GM21619 (cell line): ENCODE results near the gene REELD1.

Experiments used
- ATAC-seq: cut with Tn5 transposase; IDR thresholded peaks from one replicate; pipeline ENCODE4 v1.9.1; 2021; ENCODE audit not compliant: unreplicated experiment

Gene REELD1

DNA sequence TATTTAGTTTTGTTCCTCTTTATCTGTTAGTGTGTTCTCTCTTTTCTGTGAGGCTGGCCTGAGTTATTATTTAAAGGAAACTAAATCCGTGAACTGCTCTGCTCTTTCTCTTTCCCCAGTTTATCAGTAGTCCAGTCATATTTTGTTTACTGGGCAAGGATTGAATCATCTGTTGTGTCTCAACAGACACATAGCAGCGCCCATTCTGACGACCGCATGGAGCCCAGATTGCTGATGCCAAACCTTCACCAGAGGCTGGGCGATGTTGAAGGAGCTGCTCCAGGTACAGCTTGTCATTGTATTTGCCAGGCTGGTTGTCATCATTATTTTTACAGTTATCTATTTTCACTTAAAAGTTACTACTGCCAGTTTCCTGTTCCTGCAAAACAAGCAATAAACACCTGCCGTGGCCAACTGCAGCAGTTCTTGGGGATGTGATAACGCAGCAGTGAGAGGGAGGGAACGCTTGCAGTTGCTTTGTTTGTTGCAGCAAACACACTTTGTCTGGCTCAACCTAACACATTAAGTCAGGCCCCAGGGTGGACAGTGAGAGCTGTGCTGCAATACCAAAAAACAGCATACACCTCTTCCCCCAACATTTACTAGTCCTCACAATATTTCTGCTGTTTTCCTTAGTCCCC lies 10.1 kb downstream of the REELD1 start:
- ATAC-seq: no peak

GRCh38 chr4:146229406-146229805 lies 15.1 kb downstream of the REELD1 start:
- ATAC-seq: no peak

DNA sequence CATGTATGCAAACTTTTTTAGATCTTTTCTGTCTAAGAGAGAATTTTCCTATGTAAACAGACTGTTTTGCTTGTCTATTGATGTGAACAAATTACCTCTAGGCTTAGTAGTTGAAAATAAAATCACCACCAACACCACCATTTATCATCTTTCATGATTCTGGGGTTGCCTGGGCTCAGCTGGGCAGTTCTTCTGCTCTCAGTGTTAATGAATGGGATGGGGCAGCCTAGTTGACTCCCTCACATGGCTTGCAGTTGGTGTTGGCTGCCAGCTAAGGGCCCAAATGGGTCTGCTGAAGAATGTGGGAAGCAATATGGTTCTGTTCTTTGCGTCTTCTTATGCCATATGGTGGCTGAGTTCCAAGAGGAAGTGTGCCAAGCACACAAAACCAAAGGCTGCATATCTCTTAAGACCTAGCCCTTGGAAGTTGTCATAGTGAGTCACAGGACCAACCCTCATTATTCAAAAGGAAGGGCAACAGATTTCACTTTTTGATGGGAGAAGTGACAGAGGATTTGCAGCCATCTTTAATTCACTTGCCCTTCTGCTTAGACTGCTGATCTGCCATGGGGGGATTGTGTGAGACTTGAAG lies 17.9 kb downstream of the REELD1 start:
- no peak for ATAC-seq

DNA sequence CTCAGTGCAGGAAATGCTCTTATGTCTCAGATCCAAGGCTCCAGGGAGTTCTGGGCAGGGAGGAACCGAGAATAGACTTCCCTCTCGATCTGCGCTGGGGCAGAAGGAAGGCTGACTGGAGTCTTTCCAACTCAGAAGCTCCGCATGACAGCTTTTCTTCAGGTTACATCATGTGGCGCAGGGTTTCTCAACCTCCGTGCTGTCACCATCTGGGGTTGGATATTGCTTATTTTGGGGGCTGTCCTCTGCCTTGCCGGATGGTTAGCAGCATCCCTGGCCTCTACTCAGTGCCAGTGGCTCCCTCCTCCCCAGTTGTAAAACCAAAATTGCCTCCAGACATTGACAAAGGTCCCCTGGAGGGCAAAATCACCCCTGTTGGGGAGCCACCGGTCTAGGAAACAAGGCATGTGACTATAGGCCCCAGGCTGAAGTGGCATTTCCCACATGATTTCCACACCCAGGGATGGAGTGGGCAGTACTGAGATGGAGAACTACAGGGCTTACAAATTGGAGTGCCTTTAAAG lies 21.4 kb downstream of the REELD1 start:
- no peak for ATAC-seq

DNA sequence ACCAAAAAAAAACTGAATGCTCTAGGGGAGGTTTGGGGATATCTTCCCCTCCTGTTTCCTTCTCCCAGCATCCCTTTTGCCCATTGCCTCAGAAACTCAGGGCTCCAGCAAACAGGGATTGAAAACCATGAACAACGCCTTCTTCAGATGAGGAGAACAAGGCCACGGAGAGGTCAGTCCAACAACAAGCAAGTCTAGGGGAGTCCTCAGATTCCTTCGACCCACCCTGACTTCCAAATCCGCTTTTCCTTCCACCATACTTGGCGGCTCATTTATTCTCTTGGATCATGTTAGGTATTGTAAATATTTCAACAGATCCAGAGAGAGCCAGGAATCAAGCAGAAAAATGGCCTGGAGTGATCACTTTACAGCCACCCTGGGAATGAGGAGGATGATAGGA lies 21.9 kb downstream of the REELD1 start:
- no peak for ATAC-seq

GRCh38 chr4:146237092-146237491 lies 22.8 kb downstream of the REELD1 start:
- no peak for ATAC-seq

DNA sequence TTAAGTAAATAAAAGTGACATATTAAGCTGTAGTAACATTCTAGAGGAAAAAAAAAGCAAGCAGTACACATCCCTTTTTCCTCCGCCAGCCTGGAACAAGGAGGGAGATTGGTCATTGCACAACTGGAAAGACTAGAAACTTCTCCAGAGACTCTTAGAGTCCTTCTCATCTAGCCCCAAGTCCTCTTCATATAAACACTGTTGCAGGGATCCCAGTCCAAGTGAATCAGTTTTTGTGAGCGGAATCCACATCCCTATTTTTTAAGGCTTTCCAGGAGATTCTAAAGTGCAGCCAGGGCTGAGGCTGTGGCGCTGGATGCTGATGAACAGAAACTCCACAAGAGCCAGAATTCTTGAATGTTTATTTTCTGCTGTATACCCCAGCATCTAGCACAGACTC lies 23.8 kb downstream of the REELD1 start:
- no peak for ATAC-seq

- ATAC-seq: peak; percentile 74
These were observed 29.0 kb downstream of the REELD1 start for GRCh38 chr4:146243141-146243882.

DNA sequence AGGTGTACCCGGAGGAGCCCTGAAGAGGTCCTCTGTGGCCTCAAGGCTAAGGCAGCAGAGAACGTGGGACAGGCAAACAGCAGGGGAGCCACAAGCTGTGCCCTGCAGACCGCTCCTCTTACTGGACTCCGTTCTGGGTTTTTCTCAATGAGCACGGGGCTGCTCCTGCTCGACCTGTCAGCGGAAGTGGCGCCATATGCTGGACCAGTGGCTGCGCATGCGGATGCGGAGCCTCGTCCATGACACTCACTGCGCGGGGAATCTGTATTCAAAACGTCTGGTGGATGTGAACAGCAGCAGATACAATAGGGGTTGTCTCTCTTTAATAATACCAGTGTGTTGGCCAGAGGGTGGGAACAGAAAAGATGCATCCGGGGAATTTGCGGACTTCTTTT lies 29.5 kb downstream of the REELD1 start:
- ATAC-seq: no peak

DNA sequence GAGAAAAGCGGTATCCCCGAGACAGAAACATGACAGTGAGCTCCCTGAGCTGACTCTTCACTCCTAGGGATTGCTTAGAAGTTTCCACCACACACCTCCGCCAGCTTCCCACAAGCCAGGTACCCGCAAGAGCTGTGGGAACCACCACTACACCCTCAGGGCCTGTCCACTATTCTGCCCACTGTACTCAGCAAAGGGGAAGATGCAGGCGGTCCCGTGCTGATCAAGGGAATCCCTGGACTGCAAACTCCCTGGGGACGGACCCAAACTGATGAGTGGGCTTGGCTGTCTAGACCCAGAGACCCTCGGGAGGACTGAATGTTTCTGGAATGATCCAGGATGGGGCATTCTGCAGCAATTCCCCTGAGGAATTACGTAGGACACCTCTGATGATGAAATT lies 30.2 kb downstream of the REELD1 start:
- no peak for ATAC-seq

DNA sequence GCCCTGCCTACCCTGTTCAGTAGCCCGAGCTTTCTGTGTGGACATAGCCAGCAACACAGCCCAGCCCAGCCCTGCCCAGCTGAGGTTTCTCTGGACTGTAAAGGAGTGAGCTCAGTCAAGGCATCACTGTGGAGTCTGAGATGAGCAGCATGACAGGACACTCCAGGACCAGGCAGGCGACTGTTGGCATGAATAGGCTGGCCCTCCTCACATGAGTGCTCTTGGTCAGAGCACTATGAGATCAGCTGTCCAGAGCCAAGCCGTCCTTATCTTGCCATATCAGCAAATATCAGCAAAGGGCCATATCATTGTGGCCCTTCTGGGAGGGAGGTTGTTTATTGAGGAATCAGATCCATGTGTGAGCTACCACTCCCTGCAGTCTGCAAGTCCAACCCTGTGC lies 30.9 kb downstream of the REELD1 start:
- no peak for ATAC-seq

DNA sequence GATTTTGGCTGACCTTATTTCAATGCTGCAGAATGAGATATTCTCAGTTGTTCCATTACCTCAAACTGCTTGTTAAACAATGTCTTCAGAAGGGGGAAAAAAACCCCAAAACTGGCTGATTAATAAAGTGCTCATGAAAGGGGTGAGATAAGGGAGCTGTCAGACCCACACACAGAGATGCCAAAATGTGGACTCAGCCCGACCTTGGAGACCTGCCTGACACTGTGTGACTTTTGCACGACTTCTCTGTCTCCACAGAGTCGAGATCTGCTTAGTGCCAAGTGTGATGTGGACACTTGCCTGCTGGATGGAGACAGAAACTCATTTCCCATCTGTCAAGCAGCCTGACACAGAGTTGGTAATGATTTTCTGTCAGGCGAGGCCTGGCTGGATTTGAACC lies 31.5 kb downstream of the REELD1 start:
- no peak for ATAC-seq

DNA sequence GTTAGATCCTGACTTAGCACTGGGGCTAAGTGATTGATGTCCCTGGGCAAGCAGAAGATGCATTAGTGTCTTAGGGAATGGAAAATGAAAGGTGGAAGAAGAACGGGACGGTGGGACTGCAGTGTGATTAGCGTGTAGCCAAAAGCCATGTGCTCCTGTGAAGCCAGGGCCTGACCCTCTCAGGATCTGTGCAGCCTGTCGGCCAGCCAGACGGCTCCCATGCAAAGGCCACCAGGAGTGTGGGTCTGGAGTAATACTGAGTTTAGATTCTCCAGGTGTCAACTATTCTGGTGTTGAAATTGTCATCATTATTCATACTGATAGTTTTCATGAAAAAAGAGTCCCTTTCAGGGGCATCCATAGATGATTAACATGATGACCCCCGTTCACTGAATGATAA lies 32.0 kb downstream of the REELD1 start:
- ATAC-seq: no peak

DNA sequence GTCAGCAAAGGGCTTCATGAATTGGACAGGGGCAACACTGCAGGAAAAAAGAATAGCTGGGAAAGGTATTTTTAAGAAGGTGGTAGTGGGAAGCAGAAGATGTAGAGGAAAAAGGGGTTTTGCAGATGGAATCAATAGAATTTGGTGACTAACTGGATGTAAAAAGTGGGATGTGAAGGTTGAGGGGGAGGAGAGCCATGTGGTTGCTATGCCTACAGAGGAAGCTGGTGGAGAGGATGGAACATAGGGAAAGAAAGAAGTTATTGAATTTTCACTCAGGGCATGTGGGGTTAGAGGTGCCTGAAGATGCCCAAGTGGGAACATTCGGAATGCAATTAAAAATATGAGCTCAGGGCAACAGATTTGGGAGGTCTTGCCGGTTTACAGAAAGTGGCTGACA lies 33.0 kb downstream of the REELD1 start:
- no peak for ATAC-seq

DNA sequence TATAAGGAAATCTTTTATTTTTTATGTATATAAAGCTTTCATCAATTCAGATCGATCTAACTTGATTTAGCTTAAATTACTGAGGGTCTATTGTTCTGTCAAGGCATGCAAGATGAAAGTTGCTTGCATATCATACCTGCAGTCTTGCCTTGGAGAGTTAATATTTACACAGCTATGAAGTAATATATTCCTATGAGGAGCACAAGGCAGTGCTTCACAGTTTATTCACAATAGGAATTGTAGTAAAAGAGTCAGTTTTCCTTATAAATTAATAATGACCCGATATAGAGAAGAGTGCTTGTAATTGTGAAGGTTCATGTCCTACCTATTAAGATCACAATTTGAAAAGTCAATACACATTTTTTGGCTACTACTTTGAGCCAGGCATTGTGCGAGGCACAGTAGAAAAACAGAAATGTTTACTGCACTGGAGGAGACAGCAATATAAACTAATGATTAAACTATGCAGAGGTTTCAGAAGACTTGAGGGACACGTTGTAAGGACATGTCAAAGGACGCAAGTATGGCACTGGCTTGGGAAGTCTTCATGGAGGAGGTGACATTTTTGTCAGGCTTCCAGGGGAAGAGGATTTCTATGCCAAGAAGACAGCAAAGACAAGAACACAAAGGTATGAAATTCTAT lies 38.8 kb downstream of the REELD1 start:
- ATAC-seq: no peak

- ATAC-seq: no peak
These were observed 41.1 kb downstream of the REELD1 start for GRCh38 chr4:146255463-146255862.

DNA sequence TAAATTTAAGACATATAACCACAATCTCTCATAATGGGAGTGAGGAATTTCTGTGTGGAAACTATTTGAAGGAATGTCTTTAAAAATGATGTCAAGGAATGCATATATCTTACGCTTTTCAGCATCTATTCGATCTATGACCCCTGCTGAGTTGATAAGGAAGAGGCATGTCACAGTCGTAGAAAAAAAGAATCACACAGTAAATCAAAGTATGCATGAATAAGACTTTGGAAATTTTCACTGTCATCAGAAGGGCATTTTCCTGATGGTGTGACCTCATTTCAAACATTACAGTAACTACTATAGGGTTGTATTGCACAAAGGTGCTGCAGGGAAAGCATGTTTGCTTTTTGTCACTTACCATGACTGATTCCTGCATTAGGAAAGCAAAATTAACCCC lies 41.5 kb downstream of the REELD1 start:
- no peak for ATAC-seq

DNA sequence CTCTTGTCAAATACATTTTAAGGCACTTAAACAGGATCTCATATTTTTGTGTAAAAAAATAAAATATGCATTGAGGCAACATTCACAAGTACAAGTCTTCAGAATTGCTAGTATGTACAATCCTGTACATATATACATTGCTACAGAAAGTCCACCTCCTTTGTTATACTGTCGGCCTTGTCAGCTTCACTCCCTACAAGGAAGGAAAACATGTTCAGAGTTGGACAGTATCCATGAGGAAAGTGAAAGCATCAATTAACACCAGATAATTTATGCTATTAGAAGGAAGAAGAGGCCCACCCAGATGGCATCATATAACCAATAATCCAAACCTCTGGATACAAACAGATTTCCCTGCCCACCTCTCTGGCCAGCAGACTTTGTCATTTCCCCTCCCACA lies 42.0 kb downstream of the REELD1 start:
- ATAC-seq: no peak

DNA sequence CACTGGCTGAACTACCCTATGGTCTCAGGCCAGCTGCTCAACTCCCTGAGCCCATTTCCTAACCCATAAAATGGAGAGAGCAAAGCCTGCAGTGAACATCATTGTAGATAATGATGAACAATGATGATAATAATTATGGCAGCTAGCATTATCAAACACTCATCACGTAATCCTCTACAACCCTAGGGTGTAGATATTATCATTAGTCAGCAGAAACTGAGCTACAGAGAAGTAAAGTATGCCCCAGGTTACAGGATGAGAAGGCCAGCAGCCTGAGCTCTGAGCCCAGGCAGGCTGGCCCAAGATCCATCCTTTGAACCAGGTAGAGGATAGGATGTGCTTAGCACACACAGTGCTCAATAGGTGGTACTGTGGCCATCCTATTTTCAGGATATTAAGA lies 43.2 kb downstream of the REELD1 start:
- ATAC-seq: no peak

DNA sequence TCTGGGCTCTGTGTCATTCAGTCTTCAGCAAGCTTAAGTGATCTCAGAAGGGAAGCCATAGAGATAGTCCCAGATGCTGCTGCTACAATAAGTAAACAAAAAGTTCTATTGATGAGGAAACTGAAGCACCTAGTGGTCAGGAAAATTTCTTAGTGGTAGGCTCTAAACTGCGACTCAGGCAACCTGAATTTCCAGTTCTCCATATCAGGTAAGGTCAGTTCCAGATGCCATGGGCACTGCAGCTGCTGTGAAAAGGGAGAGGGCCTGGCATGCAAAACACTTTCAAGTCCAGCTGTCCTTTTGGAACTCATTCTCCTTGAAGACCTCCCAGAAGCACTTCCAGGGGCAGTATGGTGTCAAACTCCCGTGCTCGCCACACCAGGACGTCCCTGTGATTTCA lies 46.2 kb downstream of the REELD1 start:
- no peak for ATAC-seq

DNA sequence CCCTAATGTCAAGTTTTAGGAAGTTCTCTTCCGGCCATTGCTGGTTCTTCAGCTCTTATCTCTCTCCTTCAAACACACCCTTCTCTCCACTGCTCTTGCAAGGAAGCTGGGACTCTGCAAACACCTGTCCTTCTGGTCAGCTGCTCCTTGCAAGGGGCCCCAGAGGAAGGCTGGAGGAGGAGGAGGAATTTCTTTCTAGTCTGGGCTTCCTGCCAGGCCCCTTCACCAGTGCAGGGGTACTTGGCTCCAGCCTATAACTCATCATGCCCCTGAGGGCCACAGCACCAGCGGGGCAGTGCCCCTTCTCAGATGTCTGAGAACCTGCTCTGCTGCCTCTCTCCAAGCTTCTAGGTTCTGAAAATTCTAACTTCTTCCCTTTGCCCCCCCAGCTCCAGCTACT lies 46.7 kb downstream of the REELD1 start:
- no peak for ATAC-seq

GRCh38 chr4:146263793-146264192 lies 49.5 kb downstream of the REELD1 start:
- ATAC-seq: no peak
